Erythroblast (primary cell): ENCODE measurements around the gene SSTR4.

Source experiments
- GATA1 ChIP-seq: IDR thresholded peaks from 2 replicates; pipeline ENCODE4 v1.6.1; 2011; ENCODE audit warnings: low read depth, mild to moderate bottlenecking, control low read depth, low read length, moderate library complexity
- POLR2A ChIP-seq: IDR thresholded peaks from 2 replicates; pipeline ENCODE4 v1.6.1; 2011; ENCODE audit warnings: mild to moderate bottlenecking, low read length

DNA sequence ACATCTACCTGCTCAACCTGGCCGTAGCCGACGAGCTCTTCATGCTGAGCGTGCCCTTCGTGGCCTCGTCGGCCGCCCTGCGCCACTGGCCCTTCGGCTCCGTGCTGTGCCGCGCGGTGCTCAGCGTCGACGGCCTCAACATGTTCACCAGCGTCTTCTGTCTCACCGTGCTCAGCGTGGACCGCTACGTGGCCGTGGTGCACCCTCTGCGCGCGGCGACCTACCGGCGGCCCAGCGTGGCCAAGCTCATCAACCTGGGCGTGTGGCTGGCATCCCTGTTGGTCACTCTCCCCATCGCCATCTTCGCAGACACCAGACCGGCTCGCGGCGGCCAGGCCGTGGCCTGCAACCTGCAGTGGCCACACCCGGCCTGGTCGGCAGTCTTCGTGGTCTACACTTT lies 619 bp downstream of the SSTR4 start:
- TF ChIP-seq POLR2A (no peak), GATA1 (no peak)
